DMS53 treated with DMSO at 0.1 percent for 48 hours (cell line): Measurements from ENCODE around the gene SLC13A3.

Source experiments
- DNase-seq: peaks from one replicate; lab custom pipeline; 2025; ENCODE audit not compliant: unreplicated experiment; lab: John Stamatoyannopoulos, UW

SLC13A3 gene

GRCh38 chr20:46607191-46607848 is 43.9 kb downstream of the SLC13A3 start:
- DNase-seq, result no peak

GRCh38 chr20:46606817-46607190 is 44.5 kb downstream of the SLC13A3 start:
- DNase-seq, result no peak

- DNase-seq, result no peak
Measured at GRCh38 chr20:46605978-46606816, 45.1 kb downstream of the SLC13A3 start.

GRCh38 chr20:46605181-46605580 is 46.1 kb downstream of the SLC13A3 start:
- no peak for DNase-seq

- no peak for DNase-seq
Measured at GRCh38 chr20:46604551-46605133, 46.6 kb downstream of the SLC13A3 start.

- no peak for DNase-seq
Measured at GRCh38 chr20:46602429-46602828, 48.8 kb downstream of the SLC13A3 start.

- DNase-seq, result no peak
Measured at GRCh38 chr20:46601603-46602122, 49.6 kb downstream of the SLC13A3 start.

- DNase-seq, result no peak
Measured at GRCh38 chr20:46600286-46600752, 50.9 kb downstream of the SLC13A3 start.

- DNase-seq, result peak; percentile 10
Measured at GRCh38 chr20:46599227-46599987, 51.9 kb downstream of the SLC13A3 start.

- no peak for DNase-seq
Measured at GRCh38 chr20:46595933-46596332, 55.3 kb downstream of the SLC13A3 start.

GRCh38 chr20:46594725-46595124 is 56.5 kb downstream of the SLC13A3 start:
- DNase-seq, result no peak

GRCh38 chr20:46592580-46593362 is 58.5 kb downstream of the SLC13A3 start:
- DNase-seq, result no peak

GRCh38 chr20:46590443-46590842 is 60.8 kb downstream of the SLC13A3 start:
- no peak for DNase-seq

GRCh38 chr20:46588532-46589511 is 62.4 kb downstream of the SLC13A3 start:
- DNase-seq, result no peak

GRCh38 chr20:46587986-46588385 is 63.3 kb downstream of the SLC13A3 start:
- no peak for DNase-seq

- DNase-seq, result no peak
Measured at GRCh38 chr20:46586724-46587123, 64.5 kb downstream of the SLC13A3 start.

- DNase-seq, result no peak
Measured at GRCh38 chr20:46584508-46584907, 66.8 kb downstream of the SLC13A3 start.

GRCh38 chr20:46583411-46584214 is 67.6 kb downstream of the SLC13A3 start:
- no peak for DNase-seq
